Measurements from ENCODE around the gene MOB3B. TPM values are rescaled to one million over a fixed set of nuclear protein-coding genes. Genes with fewer than 3 reads are reported as not detected.

The MOB3B gene
- total RNA-seq, 1 experiment from 2014 or later = 2.6 TPM

GRCh38 chr9:27386571-27387091, 143.0 kb downstream of the MOB3B start:
- DNase-seq = no peak
- H4K20me1 ChIP-seq (ENCODE audit: low read length) = no peaks in the 10 kb centered on the region
- no peak overlapping the region for H3K27ac ChIP-seq (ENCODE audit: low read length)
- ATAC-seq = peak; percentile 58
- no peak overlapping the region for H3K9ac ChIP-seq (ENCODE audit: low read length)
- POLR2A ChIA-PET (ENCODE audit: unreplicated experiment) = no interaction called here
- BruUV-seq (replicated peaks) = no TSS peak
- TF ChIP-seq, protein P1, sequence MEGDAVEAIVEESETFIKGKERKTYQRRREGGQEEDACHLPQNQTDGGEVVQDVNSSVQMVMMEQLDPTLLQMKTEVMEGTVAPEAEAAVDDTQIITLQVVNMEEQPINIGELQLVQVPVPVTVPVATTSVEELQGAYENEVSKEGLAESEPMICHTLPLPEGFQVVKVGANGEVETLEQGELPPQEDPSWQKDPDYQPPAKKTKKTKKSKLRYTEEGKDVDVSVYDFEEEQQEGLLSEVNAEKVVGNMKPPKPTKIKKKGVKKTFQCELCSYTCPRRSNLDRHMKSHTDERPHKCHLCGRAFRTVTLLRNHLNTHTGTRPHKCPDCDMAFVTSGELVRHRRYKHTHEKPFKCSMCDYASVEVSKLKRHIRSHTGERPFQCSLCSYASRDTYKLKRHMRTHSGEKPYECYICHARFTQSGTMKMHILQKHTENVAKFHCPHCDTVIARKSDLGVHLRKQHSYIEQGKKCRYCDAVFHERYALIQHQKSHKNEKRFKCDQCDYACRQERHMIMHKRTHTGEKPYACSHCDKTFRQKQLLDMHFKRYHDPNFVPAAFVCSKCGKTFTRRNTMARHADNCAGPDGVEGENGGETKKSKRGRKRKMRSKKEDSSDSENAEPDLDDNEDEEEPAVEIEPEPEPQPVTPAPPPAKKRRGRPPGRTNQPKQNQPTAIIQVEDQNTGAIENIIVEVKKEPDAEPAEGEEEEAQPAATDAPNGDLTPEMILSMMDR (conservative IDR thresholded peaks at IDR 0.05; ENCODE audit: low read depth, low read length) = no peak
- TF ChIP-seq EZH2 (IDR thresholded peaks at IDR 0.05; ENCODE audit: low read length, unreplicated experiment) = no peak
- no peak for TF ChIP-seq EZH2phosphoT487 (IDR thresholded peaks at IDR 0.05; ENCODE audit: borderline replicate concordance, low read length)
- no peaks in the 10 kb centered on the region for H3K9me2 ChIP-seq (replicated peaks; ENCODE audit: low read length)
- no peaks in the 10 kb centered on the region for H3K27me3 ChIP-seq (ENCODE audit: low read length)
- H2AFZ ChIP-seq (ENCODE audit: low read length) = no peak overlapping the region
- intact Hi-C loops (cut with micrococcal nuclease) = no loop called here
- H3K4me1 ChIP-seq (ENCODE audit: insufficient read depth, low read length) = no peaks in the 10 kb centered on the region
- H3K4me3 ChIP-seq (ENCODE audit: low read length) = no peak overlapping the region
- no peaks in the 10 kb centered on the region for H3K9me3 ChIP-seq (ENCODE audit: low read length)
- CTCF ChIA-PET = no interaction called here
- H3K36me3 ChIP-seq (ENCODE audit: low read depth, low read length) = no peaks in the 10 kb centered on the region
- no peaks in the 10 kb centered on the region for H3F3A ChIP-seq (ENCODE audit: low read length, unreplicated experiment)
- no peak overlapping the region for H3K4me2 ChIP-seq (ENCODE audit: low read length)
- no peaks in the 10 kb centered on the region for H3K79me2 ChIP-seq (ENCODE audit: low read length)

DNA sequence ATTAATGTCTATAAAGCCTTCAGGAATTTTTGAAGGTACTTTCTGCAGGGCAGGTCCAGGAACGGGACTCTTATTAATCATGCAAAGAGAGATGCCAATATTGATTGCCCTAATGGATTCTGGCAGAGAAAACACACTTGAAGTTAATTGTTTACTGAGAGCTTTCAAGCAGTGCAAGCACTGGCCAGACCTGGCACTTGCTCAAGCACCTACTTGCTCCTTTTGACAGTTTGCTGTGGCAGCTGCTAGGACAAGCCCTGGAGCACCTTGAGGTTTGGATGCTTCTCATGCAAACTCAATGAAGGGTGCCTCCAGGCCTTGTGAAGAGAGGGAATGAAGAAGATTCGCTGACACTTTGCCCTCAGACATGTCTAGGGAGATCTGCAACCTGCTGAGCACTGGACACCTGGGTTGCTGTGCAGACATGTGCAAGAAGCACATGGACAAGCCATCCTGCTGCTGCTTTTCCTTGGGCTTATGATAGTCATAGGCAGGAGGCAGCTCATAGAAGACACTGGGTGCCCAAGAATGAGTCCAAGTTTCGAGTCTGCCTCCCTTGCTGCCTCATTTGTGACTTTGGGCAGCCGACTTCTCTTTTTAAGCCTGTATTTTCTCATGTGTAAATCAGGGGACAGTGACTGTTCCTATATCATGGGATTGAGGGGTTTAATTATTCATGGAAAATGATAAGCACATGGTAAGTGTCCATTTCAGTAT, 143.8 kb downstream of the MOB3B start:
- POLR2A ChIA-PET (ENCODE audit: unreplicated experiment) = interaction anchor here (0.5 kb wide), 1 partner anchor 89 kb away, joined by 5 read pairs; the partner anchor contains the start of gene EQTN
- H3F3A ChIP-seq (ENCODE audit: low read length, unreplicated experiment) = no peaks in the 10 kb centered on the region
- no peak overlapping the region for H3K9ac ChIP-seq (ENCODE audit: low read length)
- H3K36me3 ChIP-seq (ENCODE audit: low read depth, low read length) = no peaks in the 10 kb centered on the region
- intact Hi-C loops (cut with micrococcal nuclease) = no loop called here
- no peaks in the 10 kb centered on the region for H3K27me3 ChIP-seq (ENCODE audit: low read length)
- no peaks in the 10 kb centered on the region for H3K9me3 ChIP-seq (ENCODE audit: low read length)
- no peak overlapping the region for H3K4me2 ChIP-seq (ENCODE audit: low read length)
- H3K4me3 ChIP-seq (ENCODE audit: low read length) = no peak overlapping the region
- ATAC-seq (peak; percentile 61), DNase-seq (no peak)
- TF ChIP-seq, protein P1 (conservative IDR thresholded peaks at IDR 0.05; ENCODE audit: low read depth, low read length) = no peak
- TF ChIP-seq EZH2phosphoT487 (IDR thresholded peaks at IDR 0.05; ENCODE audit: borderline replicate concordance, low read length) (no peak), EZH2 (IDR thresholded peaks at IDR 0.05; ENCODE audit: low read length, unreplicated experiment) (no peak)
- no peaks in the 10 kb centered on the region for H3K79me2 ChIP-seq (ENCODE audit: low read length)
- H3K4me1 ChIP-seq (ENCODE audit: insufficient read depth, low read length) = no peaks in the 10 kb centered on the region
- CTCF ChIA-PET = no interaction called here
- no TSS peak for BruUV-seq (replicated peaks)
- no peaks in the 10 kb centered on the region for H4K20me1 ChIP-seq (ENCODE audit: low read length)
- H2AFZ ChIP-seq (ENCODE audit: low read length) = no peak overlapping the region
- no peaks in the 10 kb centered on the region for H3K9me2 ChIP-seq (replicated peaks; ENCODE audit: low read length)
- H3K27ac ChIP-seq (ENCODE audit: low read length) = no peak overlapping the region

Data from PC-3 (cell line).